Activated T-helper 9 cell treated with anti-CD3 and anti-CD28 coated beads, Interleukin-2, amount 50 U/mL, for 16 hours (primary cell): ENCODE measurements around the gene SYTL2.

ENCODE experiments used
- DNase-seq: peaks from one replicate; pipeline ENCODE4 v3.0.0-alpha.2; 2020; ENCODE audit warnings: low read depth

SYTL2 gene

GRCh38 chr11:85725510-85726258 is 85.3 kb downstream of the SYTL2 start:
- DNase-seq, result no peak

- no peak for DNase-seq
Measured at GRCh38 chr11:85724748-85725465, 86.0 kb downstream of the SYTL2 start.

GRCh38 chr11:85723088-85723487 is 87.9 kb downstream of the SYTL2 start:
- DNase-seq, result no peak

- DNase-seq, result no peak
Measured at GRCh38 chr11:85721191-85721590, 89.8 kb downstream of the SYTL2 start.

GRCh38 chr11:85718991-85719807 is 91.7 kb downstream of the SYTL2 start:
- DNase-seq, result no peak

GRCh38 chr11:85718126-85718943 is 92.6 kb downstream of the SYTL2 start:
- no peak for DNase-seq

GRCh38 chr11:85717429-85717828 is 93.5 kb downstream of the SYTL2 start:
- DNase-seq, result no peak

GRCh38 chr11:85712953-85713352 is 98.0 kb downstream of the SYTL2 start:
- no peak for DNase-seq

GRCh38 chr11:85710917-85711316 is 100.0 kb downstream of the SYTL2 start:
- DNase-seq, result no peak

DNA sequence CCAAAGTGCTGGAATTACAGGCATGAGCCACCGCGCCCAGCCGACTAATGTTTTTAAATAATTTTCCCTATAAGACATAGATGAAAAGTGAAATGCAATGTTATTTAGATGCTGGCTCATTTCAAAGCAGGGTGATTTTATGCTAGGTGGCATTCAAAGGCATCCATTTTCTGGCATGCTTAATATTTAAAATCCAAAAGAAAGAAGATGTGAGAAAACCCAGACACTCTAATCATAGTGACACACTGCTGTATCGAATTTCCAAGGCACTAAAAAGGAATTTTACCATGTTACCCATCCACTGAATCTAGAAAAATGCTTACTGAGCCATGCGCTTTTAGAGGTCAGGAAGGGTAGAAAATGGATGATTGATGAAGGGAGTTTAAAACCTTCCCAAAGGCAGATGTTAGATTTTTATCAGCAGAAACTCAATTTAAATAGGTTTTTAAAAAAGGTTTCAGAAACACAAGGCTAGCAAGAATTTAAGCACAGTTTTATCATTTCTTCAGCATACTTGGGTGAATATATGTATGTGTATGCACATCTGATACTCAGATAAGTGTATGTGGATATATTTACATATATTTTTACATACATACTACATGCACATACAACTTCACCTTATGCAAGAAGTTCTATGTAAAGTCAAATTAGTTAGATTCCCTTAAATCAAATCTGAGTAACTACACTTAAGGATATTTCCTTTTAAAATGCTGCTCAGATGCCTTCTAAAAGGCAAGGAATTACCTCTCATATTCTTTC is 100.8 kb downstream of the SYTL2 start:
- no peak for DNase-seq

GRCh38 chr11:85705800-85706199 is 105.1 kb downstream of the SYTL2 start:
- DNase-seq, result no peak

- DNase-seq, result no peak
Measured at GRCh38 chr11:85704967-85705366, 106.0 kb downstream of the SYTL2 start.

- DNase-seq, result no peak
Measured at GRCh38 chr11:85699957-85700741, 110.8 kb downstream of the SYTL2 start.

- no peak for DNase-seq
Measured at GRCh38 chr11:85698195-85698594, 112.7 kb downstream of the SYTL2 start.

DNA sequence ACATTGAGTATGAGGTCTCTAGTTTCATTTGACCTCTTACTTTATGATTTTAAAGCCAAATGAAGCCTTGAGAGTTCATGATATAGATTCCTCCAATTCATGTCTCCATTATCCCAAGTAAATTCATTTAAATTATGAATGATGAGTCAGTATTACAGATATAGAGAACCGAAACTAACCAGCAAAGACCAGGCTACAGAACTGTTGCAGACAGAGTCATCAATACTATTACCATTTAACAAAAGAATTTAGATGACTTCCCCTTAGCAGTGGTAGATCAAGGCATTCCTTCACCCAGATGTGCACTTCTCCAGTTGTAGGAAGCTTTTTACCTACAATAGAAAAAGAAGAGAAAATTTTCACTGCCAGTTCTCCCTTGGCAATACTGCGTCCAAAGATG is 113.2 kb downstream of the SYTL2 start:
- no peak for DNase-seq

DNA sequence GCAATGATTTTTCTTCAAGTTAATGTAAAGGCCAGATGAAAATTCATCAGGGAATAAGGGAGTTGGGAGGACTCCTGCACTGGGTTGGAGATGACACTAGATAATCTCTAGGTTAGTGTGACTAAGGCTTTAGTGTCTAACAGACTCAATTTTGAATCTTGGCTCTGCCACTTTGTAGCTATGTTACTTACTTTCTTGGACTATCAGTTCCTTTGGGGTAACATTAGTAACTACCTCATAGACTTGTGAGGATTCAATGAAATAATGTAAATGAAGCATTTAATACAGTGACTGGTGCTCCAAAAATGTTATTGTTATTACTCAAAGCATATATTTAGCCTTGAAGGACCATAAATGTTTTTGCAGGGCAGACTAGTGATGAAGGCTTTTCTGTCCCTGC is 115.4 kb downstream of the SYTL2 start:
- no peak for DNase-seq

DNA sequence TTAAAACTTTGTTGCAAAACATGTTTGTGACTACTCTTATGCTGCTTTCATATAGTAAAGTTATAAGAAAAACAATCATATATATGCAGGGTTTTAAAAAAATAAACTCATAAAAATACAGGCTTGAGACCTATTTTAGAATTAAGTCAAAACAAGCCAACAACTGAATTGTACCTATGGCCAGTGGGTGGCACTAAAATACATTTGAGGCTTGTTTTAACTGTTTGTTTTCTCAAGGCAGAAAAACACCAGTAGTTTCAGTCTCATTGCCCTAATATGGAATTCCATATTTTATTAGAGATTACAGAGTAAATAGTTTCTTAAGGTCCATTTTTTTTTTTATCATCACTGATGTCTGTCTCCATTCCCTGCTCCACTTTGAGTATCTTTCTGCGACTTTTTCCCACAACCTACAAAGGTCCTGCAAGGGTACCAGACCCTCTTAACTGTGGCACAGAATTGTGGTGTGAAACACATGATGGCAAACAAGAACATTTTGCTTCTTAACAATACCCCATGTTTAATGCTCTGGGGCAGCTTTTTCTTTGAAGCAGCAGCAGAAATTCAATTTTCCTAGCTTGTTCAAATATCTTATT is 116.5 kb downstream of the SYTL2 start:
- no peak for DNase-seq

DNA sequence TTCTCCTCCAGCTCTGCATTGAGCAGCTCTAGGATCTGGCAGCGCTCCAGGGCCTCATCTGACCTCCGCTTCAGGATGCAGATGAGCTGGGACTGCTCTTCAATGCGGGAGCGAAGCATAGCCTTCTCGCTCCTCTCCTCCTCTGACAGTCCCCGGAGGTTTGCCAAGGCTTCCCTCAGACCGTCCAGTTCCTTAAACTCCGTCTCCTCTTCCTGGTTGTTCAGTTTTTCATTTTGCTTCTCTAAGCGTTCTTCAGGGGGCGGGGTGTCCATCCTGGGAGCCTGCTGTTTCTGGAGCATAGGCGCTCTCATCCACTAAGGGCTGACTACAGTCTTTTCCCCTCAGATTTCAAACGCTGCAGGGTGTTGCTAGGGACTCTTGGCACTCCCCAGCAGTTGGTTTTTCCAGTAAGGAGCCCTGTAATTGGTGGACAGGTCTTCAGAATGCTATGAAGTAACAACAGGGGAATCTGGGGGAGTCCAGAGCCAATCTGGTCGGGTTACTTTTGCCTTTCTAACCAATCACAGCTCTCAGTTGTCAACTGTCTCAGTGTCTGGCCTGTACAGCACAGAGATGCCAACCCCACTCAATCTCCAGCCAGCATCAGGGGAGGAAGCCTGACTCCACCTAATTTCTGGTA is 125.0 kb downstream of the SYTL2 start, which contains the start of gene CCDC89:
TSS of gene CCDC89 (minus strand) at position 376 of the 640 bp plus-strand sequence. CDS start at position 311, 65 bp downstream.
- no peak for DNase-seq

DNA sequence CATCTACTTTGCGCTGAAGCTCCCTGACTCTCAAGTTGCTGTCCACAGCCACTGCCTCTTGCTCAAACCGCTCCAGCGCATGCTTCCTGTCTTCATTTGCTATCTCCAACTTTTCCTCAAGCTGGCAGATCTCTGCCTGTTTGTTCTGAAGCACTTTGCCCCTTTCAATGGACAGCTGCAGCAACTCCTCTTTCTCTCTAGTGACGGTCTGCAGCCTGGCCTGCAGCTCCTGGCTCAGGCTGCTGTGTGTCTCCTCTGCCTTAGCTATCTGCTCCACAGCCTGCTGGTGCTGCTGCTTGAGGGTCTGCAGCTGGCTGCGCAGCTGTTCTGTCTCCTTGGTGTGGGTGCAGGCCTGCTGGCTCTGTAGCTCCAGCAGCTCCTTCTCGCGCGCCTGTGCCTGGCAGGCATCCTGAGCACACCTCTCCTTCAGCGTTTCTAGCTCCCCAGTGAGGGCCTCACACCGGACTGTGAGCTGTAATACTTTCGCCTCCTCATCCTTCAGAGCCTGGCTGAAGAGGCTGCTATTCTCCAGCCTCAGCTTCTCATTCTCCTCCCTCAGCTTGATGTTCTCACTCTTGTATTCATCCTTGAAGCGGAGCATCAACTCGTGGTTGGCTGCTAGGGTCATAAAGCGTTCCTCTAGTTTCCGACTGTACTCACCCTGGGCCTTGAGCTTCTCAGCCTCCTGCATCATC is 125.7 kb downstream of the SYTL2 start:
- DNase-seq, result no peak
